GM19455 (cell line): ENCODE data around the gene POLR3C.

Experiments used
- ATAC-seq: cut with Tn5 transposase; IDR thresholded peaks from one replicate; pipeline ENCODE4 v1.9.1; 2021; ENCODE audit not compliant: unreplicated experiment

POLR3C gene

DNA sequence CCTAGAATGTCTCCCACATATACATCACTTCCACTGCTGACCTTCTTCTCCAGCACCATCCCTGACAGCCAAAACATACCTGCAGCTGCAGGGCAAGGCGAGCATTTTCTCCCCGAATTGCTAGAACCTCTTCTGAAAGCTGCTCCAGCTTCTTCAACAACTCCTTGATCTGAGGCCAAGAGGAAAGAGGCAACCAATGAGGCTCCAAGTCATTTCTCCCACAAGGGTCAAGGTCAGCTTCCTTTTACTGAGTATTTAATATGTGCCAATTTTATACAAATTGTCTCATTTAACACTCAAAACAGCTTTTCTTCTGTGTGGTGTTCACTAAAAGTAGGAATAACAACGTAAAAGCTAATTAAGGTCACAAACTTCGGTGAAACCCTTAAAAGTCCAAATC lies 44.2 kb downstream of the POLR3C start:
- no peak for ATAC-seq

DNA sequence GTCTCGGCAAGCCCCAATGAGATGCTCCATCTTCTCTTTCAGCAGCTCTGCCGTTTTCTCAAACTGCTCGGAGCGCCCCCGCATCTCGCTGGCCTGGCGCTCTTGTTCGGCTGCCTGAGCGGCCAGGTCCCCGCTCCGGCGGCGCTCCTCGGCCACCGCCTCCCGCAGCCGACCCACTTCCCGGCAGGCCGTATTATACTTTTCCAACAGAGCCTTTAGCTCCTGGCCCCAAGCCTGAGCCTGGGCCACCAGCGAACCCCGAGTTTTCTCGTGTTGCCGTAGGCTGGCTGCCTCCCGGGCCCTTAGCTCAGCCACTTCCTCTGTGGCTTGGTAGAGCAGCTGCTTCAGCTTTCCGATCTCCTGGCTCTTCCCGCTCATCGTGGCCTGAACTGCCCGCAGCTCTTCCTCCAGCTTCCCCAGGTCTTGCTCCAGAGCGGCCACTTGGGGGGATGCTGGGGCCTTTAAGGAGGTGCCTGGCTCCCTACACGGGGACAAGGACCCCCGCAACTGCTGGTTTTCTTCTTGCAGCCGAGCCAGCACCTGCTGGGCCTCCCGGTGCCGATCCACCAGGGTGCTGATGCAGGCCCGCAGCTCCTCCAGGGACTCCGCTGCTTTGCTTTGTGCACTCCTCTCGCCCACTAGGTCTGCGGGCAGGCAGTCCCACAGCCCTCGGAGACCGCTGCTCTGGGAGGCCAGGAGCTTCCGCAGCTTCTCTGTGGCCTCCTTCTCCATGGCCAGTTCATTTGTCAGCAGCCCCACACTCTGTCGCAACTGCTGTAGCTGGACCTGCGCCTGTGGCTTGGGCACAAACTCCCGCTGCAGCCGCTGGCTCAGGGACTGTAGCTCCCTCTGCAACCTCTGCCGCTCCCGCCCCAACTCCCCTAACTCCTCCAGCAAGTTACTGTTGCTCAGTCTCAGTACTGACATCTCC lies 48.3 kb downstream of the POLR3C start:
- no peak for ATAC-seq

DNA sequence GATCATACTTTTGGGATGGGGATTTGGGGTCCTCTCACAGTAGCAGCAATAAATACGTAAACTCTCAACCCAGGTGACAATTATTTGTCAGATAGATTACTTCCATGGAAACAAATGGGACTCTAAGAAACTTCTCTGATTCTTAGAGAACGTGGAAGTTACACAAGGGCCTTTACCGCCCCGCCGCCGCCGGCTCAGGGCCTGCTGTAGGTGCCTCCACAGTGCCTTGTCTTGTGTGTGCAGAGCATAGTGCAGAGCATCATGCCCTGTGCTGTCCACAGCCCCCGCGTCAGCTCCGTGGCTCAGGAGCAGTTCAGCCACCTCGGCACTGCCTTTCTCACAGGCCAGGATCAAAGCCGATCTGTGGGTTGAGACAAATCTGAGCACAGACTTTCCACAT lies 50.6 kb downstream of the POLR3C start:
- ATAC-seq, result no peak

DNA sequence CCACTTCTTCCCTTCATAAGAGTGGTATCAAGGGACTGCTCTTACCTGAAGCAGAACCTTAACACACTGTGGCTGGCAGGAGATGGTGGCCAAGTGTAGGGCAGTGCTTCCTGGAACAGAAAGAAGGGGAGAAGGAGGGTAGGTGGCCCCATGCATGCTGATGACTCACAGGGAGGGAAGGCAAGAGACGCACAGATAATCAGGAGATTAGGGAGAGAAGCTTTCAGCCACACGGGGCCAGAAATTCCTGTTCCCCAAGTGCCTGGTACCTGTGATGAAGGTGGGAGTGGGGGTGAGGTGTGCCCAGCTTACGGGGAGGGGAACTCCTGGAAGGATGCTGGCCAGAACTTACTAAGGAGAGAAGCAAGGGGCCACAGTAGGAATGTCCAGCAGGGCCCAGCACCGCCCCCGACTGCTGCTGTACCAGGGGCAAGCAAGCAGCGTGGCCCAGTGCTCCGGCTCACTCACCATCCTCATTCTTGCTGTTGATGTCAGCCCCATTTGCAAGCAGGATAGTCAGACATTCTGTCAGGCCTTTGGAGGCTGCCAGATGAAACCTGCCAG lies 54.0 kb downstream of the POLR3C start:
- no peak for ATAC-seq

DNA sequence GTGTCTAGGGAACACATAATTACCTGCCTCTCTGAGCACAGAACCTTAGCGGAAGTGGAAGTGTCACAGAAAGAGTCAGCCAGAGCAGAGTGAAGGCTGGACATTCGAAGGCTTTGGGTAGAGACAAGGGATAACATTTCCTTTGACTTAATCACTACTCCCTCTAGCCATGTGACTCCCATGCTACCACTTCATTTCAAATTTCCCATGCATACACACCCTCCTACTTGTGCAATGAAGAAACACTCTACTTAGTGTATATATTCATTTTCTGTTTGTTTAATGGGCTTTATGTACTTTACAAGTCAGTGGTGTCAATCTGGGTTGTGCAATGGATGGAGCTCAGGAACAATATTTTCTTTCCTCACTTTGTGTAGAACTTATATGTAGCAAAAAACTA lies 54.7 kb downstream of the POLR3C start:
- ATAC-seq, result no peak

DNA sequence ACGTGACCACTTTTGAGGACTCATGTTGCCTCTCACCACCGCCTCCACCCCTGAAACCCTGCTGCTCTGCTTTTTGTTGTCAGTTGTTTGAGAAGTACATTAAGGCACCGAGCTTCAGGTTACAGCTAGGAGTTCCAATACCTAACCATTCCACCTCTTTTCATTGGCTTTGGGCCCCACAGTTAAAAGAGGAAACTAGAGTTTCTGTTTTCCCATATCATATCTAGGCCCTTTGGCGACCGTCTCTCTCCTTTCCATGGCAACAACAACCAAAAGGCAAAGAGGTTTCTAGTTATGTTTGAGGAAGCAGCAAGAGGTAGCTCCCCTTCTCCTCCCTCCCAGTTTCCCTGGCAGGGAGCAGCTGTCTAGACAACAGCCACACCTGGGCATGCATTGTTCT lies 55.8 kb downstream of the POLR3C start:
- ATAC-seq, result no peak

DNA sequence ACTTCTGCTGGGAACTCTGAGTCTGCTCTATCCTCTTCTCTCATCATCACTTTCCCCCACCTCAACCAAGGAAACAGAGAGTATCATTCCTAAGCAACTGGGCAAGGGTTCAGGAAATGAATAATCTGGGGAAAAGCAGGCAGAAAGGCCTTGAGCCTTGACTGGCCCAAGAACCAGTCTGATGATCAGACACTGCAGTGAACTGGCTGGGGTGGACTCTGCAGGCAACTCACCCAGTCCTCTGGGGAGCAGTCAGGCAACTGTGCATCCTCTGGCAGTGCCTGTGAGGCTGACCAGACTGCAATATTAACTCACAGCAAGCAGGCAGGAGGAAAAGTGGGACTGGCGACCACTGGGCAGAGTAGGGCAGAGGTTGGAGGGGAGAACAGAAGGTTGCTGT lies 60.7 kb downstream of the POLR3C start:
- ATAC-seq, result no peak

DNA sequence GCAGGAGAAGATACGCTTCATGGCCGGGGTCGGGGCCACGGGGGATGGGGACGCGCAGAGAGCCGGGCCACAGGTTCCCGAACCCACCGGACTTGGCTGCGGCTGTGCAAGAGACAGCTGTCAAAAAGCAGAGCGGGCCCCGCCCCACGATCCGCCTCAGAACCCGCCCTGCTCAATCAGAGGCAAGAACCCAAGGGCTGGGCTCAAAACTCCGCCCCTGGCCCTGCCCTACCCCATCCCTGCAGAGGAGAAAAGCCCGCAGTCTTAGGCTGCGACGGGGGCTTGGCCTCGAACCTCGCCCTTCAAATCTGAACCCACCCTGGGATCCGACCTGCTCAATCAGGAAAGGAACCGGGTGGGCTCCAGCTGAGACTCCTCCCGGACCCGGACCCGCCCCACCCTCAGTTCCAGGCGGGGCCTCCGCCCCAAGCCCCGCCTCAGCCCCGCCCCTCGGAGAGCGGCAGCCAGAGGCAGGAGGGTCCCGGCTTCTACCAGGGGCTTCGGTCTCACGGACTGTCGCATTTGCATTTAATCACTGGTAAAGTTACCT lies 61.8 kb downstream of the POLR3C start, which contains the start of gene ANKRD35:
Gene ANKRD35 (minus strand): TSS at position 129 of the 550 bp plus-strand sequence. CDS start 108 bp downstream, at position 21.
- peak; percentile 98 for ATAC-seq

DNA sequence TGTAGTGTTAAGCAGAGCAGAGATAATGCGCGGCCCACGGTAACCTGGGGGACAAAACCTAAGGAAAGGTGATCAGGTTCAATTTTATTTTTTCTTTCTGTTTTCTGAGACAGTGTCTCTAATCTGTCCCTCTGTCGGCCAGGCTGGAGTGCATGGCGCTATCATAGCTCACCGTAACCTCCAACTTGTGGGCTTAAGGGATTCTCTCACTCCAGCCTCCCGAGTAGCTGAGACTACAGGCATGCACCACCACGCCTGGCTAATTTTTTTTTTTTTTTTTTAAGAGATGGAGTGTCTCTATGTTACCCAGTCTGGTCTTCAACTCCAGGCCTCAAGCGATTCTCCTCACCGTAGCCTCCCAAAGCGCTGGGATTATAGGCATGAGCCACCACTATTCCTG lies 62.4 kb downstream of the POLR3C start:
- no peak for ATAC-seq

DNA sequence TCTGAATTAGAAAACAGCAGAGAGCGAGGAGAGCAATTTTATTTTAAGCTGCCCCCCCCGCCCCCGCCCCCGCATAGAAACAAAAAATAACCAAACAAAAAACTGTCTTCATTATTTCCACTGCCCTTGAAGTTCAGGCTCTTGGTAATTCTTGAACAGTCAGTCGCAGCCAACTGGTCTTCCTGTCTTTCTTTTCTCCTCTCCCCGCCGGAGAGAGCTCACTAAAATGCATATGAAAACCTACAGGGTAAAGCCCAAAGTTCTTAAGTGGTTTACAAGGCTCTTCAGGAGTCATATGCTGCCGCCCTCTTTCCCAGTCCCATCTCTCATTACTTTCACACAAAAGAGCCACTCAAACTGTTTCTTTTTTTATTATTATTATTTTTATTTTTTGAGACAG lies 62.8 kb downstream of the POLR3C start:
- no peak for ATAC-seq

DNA sequence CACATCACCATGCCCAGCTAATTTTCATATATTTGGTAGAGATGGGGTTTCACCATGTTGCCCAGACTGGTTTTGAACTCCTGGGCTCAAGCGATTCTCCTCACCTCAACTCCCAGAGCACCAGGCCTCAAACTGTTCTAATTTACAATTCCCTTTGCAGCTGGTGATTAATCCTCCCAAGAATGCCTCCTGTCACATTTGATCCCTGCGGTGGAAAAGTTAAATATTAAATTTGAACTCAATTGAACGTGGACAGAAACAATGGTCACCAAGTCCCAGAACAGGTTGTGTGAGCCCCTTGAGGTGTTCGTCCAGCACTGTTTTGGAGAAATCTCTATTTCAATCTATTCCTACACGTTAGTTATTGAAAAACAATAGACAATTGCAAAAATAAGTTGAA lies 63.6 kb downstream of the POLR3C start:
- ATAC-seq, result no peak

DNA sequence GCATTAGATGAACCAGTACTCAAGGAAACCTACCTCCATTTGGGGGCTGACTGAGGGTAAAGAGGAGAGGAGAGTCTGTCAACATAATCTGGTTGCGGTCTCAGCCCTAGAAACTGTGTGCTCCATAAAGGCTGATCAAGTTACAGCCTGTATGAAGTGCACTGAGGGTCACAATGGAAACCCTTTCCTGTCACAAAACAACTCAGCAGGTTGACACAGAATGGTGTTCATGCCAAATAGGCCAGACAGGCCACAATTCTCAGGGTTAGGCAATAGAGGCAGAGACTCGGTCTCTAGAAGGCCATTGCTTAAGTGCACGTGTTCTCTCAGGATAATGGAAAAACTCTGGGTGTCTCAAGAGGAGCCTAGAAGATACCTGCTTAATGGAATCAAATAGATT lies 65.7 kb downstream of the POLR3C start:
- no peak for ATAC-seq

DNA sequence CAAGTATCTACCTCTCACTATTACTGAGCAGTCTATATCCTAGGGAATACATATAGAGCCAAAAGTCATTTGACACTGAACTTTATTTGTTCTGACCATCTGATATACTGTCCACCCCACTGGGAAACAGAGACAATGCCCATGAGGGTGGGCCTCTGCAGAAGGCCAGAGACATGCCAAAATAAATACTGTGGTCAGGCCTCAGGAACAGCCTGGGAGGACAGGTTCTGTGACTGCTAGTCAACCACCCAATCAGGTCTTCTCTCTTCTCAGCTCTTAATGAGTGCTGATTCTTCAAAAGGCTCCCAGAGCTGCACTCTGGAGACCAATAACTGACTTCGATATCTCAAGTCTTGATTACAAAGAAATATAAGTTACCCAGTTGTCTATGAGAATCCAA lies 67.1 kb downstream of the POLR3C start:
- no peak for ATAC-seq

DNA sequence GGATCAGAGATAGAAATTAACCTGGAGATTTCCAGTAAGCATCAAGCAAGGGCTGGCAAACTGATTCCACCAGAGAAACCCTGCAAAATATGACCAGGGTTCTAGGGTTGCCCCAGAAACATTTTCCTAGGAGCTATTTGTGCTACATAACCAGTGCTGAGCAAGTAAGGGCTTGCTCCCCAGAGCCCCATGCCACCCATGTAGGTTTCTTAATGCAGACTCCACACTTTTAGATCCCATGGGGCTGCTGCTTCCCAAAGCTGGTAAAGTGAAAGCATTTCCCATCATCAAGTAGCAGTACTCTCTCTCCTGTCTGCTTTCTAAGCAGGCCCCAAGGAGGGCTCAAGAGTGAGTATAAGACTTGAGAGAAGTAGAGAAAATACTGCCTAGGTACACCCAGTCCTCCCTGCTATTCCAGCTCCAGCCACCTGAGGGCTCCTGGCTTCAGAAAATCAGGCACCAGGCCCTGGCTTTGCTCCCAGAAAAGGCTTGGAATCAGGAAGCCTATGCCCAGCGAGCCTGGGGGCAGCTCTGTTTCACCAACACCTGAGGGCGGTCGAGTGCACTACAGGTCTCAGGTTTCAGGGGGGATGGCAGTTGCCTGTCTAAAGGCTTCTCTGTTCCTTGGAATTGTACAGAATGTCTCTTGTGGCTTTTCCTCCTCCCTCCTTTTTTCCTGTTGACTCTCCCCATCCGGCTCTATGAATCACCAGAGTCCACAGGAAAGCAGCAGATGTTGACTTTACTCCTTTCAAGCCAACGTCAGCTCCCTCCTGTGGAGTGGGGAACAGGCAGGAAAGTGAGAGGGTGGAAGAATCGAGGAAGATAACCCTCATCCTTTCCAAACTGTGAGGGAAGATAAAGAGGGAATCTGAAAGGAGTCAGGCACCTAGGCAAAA lies 67.8 kb downstream of the POLR3C start:
- ATAC-seq, result no peak

DNA sequence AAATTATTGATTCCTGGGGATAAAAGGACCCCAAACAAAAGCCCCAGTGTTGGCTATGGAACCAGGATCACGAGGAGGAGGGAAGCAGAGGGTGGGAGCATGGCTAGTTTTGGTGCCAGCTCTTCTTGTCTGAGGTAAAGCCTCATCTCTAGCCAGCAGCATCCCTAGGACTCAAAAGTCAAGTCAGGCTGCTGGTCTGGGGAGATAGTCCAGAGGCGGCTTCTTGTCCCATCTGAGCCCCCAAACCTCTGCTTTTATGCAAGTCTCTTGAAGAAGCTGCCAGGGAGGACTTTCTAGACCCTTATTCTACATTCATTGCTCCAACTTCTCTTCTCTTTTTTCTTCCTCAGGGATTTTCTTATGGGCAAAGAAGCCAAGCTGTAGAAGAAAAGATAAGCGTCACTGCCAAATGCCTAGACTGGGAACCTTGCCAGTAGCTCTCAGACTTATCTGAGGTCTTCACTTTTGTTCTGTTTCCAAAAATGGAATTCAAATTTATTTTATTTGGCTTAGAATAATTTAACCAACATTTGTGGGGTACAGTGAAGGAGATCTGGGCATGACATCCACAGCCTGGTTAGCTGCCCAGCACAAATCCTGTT lies 68.6 kb downstream of the POLR3C start:
- no peak for ATAC-seq

DNA sequence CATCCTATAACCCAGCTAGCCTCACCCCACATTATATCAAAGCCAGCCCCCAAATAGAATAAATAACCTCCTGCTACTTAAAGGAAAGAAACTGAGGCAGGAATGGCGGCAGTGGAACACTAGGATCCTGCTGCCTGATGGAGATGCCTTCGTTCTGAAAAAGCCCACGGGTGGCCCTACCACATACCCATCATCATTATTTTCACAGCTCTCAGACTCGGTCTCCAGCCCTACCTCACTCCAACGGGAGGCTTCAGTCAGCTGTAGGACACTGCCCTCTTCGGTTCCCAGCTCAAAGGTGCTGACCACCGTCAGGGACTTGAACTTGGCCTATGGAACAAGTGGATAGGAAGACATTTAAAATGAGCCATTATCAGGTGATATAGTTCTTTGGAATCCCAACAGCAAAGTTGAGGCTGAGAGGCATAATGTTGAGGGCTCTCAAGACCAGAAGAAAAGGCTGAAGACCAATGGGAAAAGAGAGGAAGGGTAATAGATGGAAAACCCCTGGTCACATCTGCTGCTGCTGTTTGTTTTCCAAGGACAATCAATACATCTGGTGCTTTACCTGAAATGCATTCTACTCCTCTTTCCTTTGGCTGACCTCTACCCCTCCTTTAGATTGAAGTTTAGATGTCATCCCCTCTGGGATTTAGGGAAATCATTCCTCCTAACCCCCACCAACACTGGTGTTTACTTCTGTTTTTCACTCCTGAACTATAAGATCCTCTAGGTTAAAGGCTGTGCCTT lies 69.5 kb downstream of the POLR3C start:
- no peak for ATAC-seq
